Parathyroid adenoma (tissue), 2 donors: Measurements from ENCODE around the gene CRYBB2.
A peak's percentile ranks its signal among the peaks of the same experiment; 100 is the strongest.
"Not testable (repeated sequence)": the region's sequence is repeated elsewhere in the genome, so short reads cannot be mapped to it uniquely, and the experiment has no call there.

Source experiments
- H2AFZ ChIP-seq: fragments of 300-600 bp; sonication (generic); one replicate; pipeline ENCODE4 v1.7.0; 2017; ENCODE audit warnings: antibody characterized with exemption, mild to moderate bottlenecking
- H3K27ac ChIP-seq: fragments of 300-600 bp; sonication (generic); one replicate; pipeline ENCODE4 v1.7.0; 2017
- H3K27me3 ChIP-seq: fragments of 300-600 bp; sonication (generic); one replicate; pipeline ENCODE4 v1.7.0; 2017; ENCODE audit warnings: low read length; ENCODE audit not compliant: control insufficient read depth, insufficient read depth
- H3K36me3 ChIP-seq: fragments of 300-600 bp; sonication (generic); one replicate; pipeline ENCODE4 v1.7.0; 2017; ENCODE audit warnings: low read length; ENCODE audit not compliant: control insufficient read depth, insufficient read depth
- H3K4me1 ChIP-seq: fragments of 300-600 bp; sonication (generic); one replicate; pipeline ENCODE4 v1.7.0; 2017; ENCODE audit warnings: control low read depth
- H3K4me2 ChIP-seq: fragments of 300-600 bp; sonication (generic); one replicate; pipeline ENCODE4 v1.7.0; 2017; ENCODE audit warnings: low read length
- H3K4me3 ChIP-seq: fragments of 300-600 bp; sonication (generic); one replicate; pipeline ENCODE4 v1.7.0; 2017; ENCODE audit warnings: low read depth, low read length
- H3K79me2 ChIP-seq: fragments of 300-600 bp; sonication (generic); one replicate; pipeline ENCODE4 v1.7.0; 2017; ENCODE audit warnings: control low read depth
- H3K9ac ChIP-seq: fragments of 300-600 bp; sonication (generic); one replicate; pipeline ENCODE4 v1.7.0; 2017; ENCODE audit warnings: mild to moderate bottlenecking
- H3K9me3 ChIP-seq: fragments of 300-600 bp; sonication (generic); one replicate; pipeline ENCODE4 v1.7.0; 2017; ENCODE audit warnings: low read length; ENCODE audit not compliant: control insufficient read depth
- CTCF ChIP-seq: fragments of 300-600 bp; sonication (generic); IDR thresholded peaks from one replicate; pipeline ENCODE4 v1.7.0; 2017; ENCODE audit warnings: antibody characterized with exemption, mild to moderate bottlenecking
- donor health status: primary hyperparathyroidism.

CRYBB2 gene

GRCh38 chr22:25232301-25232700 is 12.9 kb downstream of the CRYBB2 start:
- H3K27me3 ChIP-seq, result no peaks in the 10 kb centered on the region
- no peak overlapping the region for H3K4me3 ChIP-seq
- no peak overlapping the region for H3K9ac ChIP-seq
- H2AFZ ChIP-seq, result no peak overlapping the region
- H3K9me3 ChIP-seq, result no peaks in the 10 kb centered on the region
- no peaks in the 10 kb centered on the region for H3K79me2 ChIP-seq
- no peaks in the 10 kb centered on the region for H3K36me3 ChIP-seq
- H3K27ac ChIP-seq, result no peak overlapping the region
- no peak overlapping the region for H3K4me2 ChIP-seq
- H3K4me1 ChIP-seq, result no peaks in the 10 kb centered on the region
- TF ChIP-seq CTCF, result no peak

DNA sequence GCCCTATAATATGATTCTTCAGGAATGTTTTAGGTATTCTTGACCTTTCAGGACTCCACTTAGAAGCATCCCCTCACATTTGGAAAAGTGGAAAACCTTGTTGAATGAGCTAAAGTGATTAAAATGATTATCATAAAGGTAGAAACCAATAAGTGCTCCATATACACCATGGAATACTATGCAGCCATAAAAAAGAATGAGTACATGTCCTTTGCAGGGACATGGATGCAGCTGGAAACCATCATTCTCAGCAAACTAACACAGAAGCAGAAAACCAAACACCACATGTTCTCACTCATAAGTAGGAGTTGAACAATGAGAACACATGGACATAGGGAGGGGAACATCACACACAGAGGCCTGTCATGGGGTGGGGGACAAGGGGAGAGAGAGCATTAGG is 14.3 kb downstream of the CRYBB2 start:
- H3K4me2 ChIP-seq, H3K4me1 ChIP-seq, H3K27me3 ChIP-seq, H3K27ac ChIP-seq, H3K36me3 ChIP-seq, H3K9ac ChIP-seq, H3K4me3 ChIP-seq, H3K79me2 ChIP-seq, H2AFZ ChIP-seq, H3K9me3 ChIP-seq: not testable (repeated sequence)

- Histone ChIP-seq H3K4me3 (no peak overlapping the region), H2AFZ (peak overlapping the region; percentile 28), H3K4me1 (no peaks in the 10 kb centered on the region), H3K9ac (no peak overlapping the region), H3K4me2 (peak overlapping the region; percentile 36), H3K9me3 (no peaks in the 10 kb centered on the region), H3K36me3 (no peaks in the 10 kb centered on the region), H3K27me3 (no peaks in the 10 kb centered on the region), H3K79me2 (no peaks in the 10 kb centered on the region), H3K27ac (no peak overlapping the region)
- peak; percentile 64 for TF ChIP-seq CTCF
These were observed 16.3 kb downstream of the CRYBB2 start for GRCh38 chr22:25235547-25236290.

GRCh38 chr22:25236417-25236816 is 17.0 kb downstream of the CRYBB2 start:
- no peak overlapping the region for H2AFZ ChIP-seq
- H3K4me1 ChIP-seq, result no peaks in the 10 kb centered on the region
- no peaks in the 10 kb centered on the region for H3K36me3 ChIP-seq
- H3K4me3 ChIP-seq, result no peak overlapping the region
- H3K27me3 ChIP-seq, result no peaks in the 10 kb centered on the region
- H3K27ac ChIP-seq, result no peak overlapping the region
- no peak for TF ChIP-seq CTCF
- no peaks in the 10 kb centered on the region for H3K79me2 ChIP-seq
- no peak overlapping the region for H3K4me2 ChIP-seq
- no peaks in the 10 kb centered on the region for H3K9me3 ChIP-seq
- no peak overlapping the region for H3K9ac ChIP-seq

DNA sequence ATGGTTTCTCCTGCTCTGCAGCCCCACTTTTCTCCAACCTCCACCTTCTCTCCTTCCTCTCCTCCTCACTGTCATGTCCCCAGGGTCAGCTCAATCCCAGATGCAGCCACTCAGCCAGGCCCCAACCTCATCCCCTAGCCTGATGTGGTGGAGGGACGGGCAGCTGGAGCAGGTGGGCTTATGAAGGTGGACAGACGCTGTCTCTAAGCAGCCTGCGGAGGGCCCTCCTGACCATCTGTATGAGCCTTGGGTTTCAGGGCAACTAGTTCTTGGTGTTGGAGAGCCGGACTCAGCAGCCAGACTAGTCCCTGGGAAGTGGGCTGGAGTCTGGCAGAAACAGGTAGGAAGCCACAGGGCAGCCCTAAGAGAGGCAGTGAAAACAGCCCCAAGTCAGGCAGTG is 18.1 kb downstream of the CRYBB2 start:
- Histone ChIP-seq H3K9ac (no peak overlapping the region), H3K9me3 (no peaks in the 10 kb centered on the region), H3K27me3 (no peaks in the 10 kb centered on the region), H3K27ac (no peak overlapping the region), H3K36me3 (no peaks in the 10 kb centered on the region), H2AFZ (no peak overlapping the region), H3K4me3 (no peak overlapping the region), H3K4me1 (no peaks in the 10 kb centered on the region), H3K79me2 (no peaks in the 10 kb centered on the region), H3K4me2 (no peak overlapping the region)
- TF ChIP-seq CTCF, result no peak

- not testable (repeated sequence) for H3K79me2 ChIP-seq, H3K4me2 ChIP-seq, H3K27me3 ChIP-seq, H3K36me3 ChIP-seq, H2AFZ ChIP-seq, H3K9me3 ChIP-seq, H3K9ac ChIP-seq, H3K4me1 ChIP-seq, H3K4me3 ChIP-seq, H3K27ac ChIP-seq
These were observed 18.6 kb downstream of the CRYBB2 start for GRCh38 chr22:25238058-25238457.

DNA sequence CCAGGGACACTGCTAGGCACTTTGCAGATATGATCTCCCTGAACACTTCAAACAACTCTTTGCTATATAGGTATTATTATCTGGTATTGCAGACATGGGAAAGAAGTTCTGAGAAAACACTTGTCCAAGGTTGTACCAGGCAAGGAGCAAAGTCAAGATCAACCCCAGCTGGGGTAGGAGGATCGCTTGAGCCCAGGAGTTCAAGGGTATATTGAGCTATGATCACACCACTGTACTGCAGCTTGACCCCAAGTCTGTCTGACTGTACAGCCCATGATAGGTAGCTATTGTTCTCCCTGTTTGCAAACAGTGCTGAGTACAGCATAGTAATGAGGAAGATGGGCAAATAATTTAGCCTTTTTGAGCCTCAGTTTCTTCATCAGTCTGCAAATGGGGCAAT is 35.7 kb downstream of the CRYBB2 start:
- not testable (repeated sequence) for H2AFZ ChIP-seq, H3K9me3 ChIP-seq, H3K4me2 ChIP-seq, H3K4me1 ChIP-seq, H3K27ac ChIP-seq, H3K4me3 ChIP-seq, H3K9ac ChIP-seq, H3K27me3 ChIP-seq, H3K36me3 ChIP-seq, H3K79me2 ChIP-seq

- H3K27ac ChIP-seq, H3K79me2 ChIP-seq, H3K4me3 ChIP-seq, H3K4me1 ChIP-seq, H2AFZ ChIP-seq, H3K4me2 ChIP-seq, H3K27me3 ChIP-seq, H3K36me3 ChIP-seq, H3K9ac ChIP-seq, H3K9me3 ChIP-seq: not testable (repeated sequence)
These were observed 48.1 kb downstream of the CRYBB2 start for GRCh38 chr22:25267567-25267966.
